Colonic mucosa (tissue), 4 donors: ENCODE results near the gene WFDC5. TPM values are rescaled to one million over a fixed set of nuclear protein-coding genes. Genes with fewer than 3 reads are reported as not detected.

Source experiments
- DNase-seq: peaks from one replicate; pipeline ENCODE4 v3.0.0-alpha.2; 2020
- H3K27ac ChIP-seq: fragments of 200-600 bp; one replicate; pipeline ENCODE4 v1.8.0; 2021
- H3K27me3 ChIP-seq: fragments of 200-600 bp; one replicate; pipeline ENCODE4 v1.8.0; 2021
- H3K36me3 ChIP-seq: fragments of 200-600 bp; one replicate; pipeline ENCODE4 v1.8.0; 2021
- H3K4me1 ChIP-seq: fragments of 200-600 bp; one replicate; pipeline ENCODE4 v1.8.0; 2021; ENCODE audit warnings: mild to moderate bottlenecking
- H3K4me3 ChIP-seq: fragments of 200-600 bp; one replicate; pipeline ENCODE4 v1.8.0; 2021
- H3K9ac ChIP-seq, 2 donors: one replicate each; pipeline ENCODE4 v1.7.0; 2013; ENCODE audit warnings: control low read depth in 2 of 2, low read depth in 2 of 2, low read length in 2 of 2
- H3K9me3 ChIP-seq: fragments of 200-600 bp; one replicate; pipeline ENCODE4 v1.8.0; 2021
- intact Hi-C: fragments of 100-400 bp; cut with DNase I; formaldehyde crosslinking; loops from one replicate; pipeline ENCODE4 v1.14.1; 2022
- total RNA-seq, 2 donors: library from RNA; stranded (reverse); fragmentation: NEBNext Ultra II Directional in 1 of 2; extraction: Animal tissue kit (Norgen Biotek cat#: 25700) in 1 of 2; gene quantifications; one replicate each; pipeline ENCODE4 v1.2.1, GENCODE V29; 2021
- TF ChIP-seq, protein P1 (sequence below): fragments of 200-600 bp; IDR thresholded peaks from one replicate; pipeline ENCODE4 v1.8.0; 2022; ENCODE audit warnings: antibody characterized with exemption, mild to moderate bottlenecking
- donor health status: healthy.
- donor health status: DM: no; HTN: no; CAD: no.
- donor health status: DM: no; HTN: no; CAD: no.

Gene WFDC5
- total RNA-seq, 2 donors from 2014 or later: not detected

- H3K36me3 ChIP-seq: no peaks in the 10 kb centered on the region
Observed at GRCh38 chr20:45083127-45083526, 31.8 kb downstream of the WFDC5 start.

GRCh38 chr20:45082468-45082867 lies 32.5 kb downstream of the WFDC5 start:
- no peaks in the 10 kb centered on the region for H3K9me3 ChIP-seq
- H3K4me3 ChIP-seq: no peak overlapping the region
- TF ChIP-seq, protein P1, sequence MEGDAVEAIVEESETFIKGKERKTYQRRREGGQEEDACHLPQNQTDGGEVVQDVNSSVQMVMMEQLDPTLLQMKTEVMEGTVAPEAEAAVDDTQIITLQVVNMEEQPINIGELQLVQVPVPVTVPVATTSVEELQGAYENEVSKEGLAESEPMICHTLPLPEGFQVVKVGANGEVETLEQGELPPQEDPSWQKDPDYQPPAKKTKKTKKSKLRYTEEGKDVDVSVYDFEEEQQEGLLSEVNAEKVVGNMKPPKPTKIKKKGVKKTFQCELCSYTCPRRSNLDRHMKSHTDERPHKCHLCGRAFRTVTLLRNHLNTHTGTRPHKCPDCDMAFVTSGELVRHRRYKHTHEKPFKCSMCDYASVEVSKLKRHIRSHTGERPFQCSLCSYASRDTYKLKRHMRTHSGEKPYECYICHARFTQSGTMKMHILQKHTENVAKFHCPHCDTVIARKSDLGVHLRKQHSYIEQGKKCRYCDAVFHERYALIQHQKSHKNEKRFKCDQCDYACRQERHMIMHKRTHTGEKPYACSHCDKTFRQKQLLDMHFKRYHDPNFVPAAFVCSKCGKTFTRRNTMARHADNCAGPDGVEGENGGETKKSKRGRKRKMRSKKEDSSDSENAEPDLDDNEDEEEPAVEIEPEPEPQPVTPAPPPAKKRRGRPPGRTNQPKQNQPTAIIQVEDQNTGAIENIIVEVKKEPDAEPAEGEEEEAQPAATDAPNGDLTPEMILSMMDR: no peak
- H3K27me3 ChIP-seq: no peaks in the 10 kb centered on the region
- no peak for DNase-seq
- H3K9ac ChIP-seq: no peak overlapping the region
- H3K27ac ChIP-seq: no peak overlapping the region
- intact Hi-C loops: no loop called here
- H3K36me3 ChIP-seq: no peaks in the 10 kb centered on the region
- H3K4me1 ChIP-seq: no peaks in the 10 kb centered on the region

More at GRCh38 chr20:45083127-45083526, 31.8 kb downstream of the WFDC5 start:
- TF ChIP-seq, protein P1: no peak
- Histone ChIP-seq H3K4me1 (no peaks in the 10 kb centered on the region), H3K9me3 (no peaks in the 10 kb centered on the region), H3K4me3 (no peak overlapping the region), H3K27ac (no peak overlapping the region), H3K9ac (no peak overlapping the region), H3K27me3 (no peaks in the 10 kb centered on the region)
- intact Hi-C loops: no loop called here
- no peak for DNase-seq

GRCh38 chr20:45080867-45081624 lies 33.9 kb downstream of the WFDC5 start:
- H3K27ac ChIP-seq: no peak overlapping the region
- intact Hi-C loops: no loop called here
- TF ChIP-seq, protein P1: no peak
- no peaks in the 10 kb centered on the region for H3K4me1 ChIP-seq
- no peak overlapping the region for H3K9ac ChIP-seq
- H3K27me3 ChIP-seq: no peaks in the 10 kb centered on the region
- DNase-seq: no peak
- H3K9me3 ChIP-seq: no peaks in the 10 kb centered on the region
- no peaks in the 10 kb centered on the region for H3K36me3 ChIP-seq
- no peak overlapping the region for H3K4me3 ChIP-seq

DNA sequence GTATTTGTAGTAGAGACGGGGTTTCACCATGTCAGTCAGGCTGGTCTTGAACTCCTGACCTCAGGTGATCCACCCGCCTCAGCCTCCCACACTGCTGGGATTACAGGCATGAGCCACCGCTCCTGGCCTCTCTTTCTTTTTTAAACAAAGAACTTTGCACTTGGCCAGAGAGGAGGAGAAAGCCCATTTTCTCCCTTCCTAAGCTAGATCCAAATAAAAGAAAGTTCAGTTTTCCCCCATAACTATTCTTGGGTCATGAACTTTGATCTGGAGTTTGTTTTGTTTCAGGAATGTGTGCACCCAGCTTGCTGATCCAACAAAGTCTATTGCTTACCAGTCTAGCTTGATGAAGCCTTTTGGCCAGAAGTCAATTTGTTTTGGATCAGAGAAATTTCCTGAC lies 37.4 kb downstream of the WFDC5 start:
- Histone ChIP-seq H3K9me3 (no peaks in the 10 kb centered on the region), H3K4me1 (no peaks in the 10 kb centered on the region), H3K36me3 (no peaks in the 10 kb centered on the region), H3K27ac (no peak overlapping the region), H3K4me3 (no peak overlapping the region), H3K9ac (no peak overlapping the region), H3K27me3 (no peaks in the 10 kb centered on the region)
- TF ChIP-seq, protein P1: no peak
- intact Hi-C loops: no loop called here
- no peak for DNase-seq

GRCh38 chr20:45073221-45073620 lies 41.8 kb downstream of the WFDC5 start:
- intact Hi-C loops: no loop called here
- DNase-seq: no peak
- no peak overlapping the region for H3K4me3 ChIP-seq
- no peaks in the 10 kb centered on the region for H3K9me3 ChIP-seq
- TF ChIP-seq, protein P1: no peak
- no peak overlapping the region for H3K9ac ChIP-seq
- no peaks in the 10 kb centered on the region for H3K27me3 ChIP-seq
- H3K36me3 ChIP-seq: no peaks in the 10 kb centered on the region
- H3K4me1 ChIP-seq: no peaks in the 10 kb centered on the region
- no peak overlapping the region for H3K27ac ChIP-seq
